Nucleus accumbens (tissue), 56 donors: ENCODE results near the gene APBB2.
"Not testable (repeated sequence)": the region's sequence is repeated elsewhere in the genome, so short reads cannot be mapped to it uniquely, and the experiment has no call there.

Experiments used
- DNase-seq, 56 donors: peaks; one replicate each; lab custom pipeline; 2025; lab: John Stamatoyannopoulos, UW

The APBB2 gene

DNA sequence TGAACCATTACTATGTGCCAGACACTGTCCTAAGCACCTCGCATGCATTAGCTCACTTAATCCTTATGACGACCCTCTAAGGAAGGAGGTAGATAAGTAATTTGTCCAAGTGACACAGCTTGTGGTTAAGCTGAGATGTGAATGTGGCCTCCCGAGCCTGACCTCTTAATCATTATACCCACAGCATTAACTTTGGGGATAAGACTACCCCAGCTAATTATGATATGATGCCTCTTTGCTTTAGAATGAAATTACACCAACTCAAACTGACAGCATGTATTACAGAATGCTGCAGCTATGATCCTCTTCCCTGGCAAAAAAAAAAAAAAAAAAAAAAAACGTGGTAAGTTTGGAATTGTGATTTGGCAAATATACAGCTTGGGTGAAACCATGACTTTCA is 53.5 kb downstream of the APBB2 start:
- DNase-seq, result no peak

DNA sequence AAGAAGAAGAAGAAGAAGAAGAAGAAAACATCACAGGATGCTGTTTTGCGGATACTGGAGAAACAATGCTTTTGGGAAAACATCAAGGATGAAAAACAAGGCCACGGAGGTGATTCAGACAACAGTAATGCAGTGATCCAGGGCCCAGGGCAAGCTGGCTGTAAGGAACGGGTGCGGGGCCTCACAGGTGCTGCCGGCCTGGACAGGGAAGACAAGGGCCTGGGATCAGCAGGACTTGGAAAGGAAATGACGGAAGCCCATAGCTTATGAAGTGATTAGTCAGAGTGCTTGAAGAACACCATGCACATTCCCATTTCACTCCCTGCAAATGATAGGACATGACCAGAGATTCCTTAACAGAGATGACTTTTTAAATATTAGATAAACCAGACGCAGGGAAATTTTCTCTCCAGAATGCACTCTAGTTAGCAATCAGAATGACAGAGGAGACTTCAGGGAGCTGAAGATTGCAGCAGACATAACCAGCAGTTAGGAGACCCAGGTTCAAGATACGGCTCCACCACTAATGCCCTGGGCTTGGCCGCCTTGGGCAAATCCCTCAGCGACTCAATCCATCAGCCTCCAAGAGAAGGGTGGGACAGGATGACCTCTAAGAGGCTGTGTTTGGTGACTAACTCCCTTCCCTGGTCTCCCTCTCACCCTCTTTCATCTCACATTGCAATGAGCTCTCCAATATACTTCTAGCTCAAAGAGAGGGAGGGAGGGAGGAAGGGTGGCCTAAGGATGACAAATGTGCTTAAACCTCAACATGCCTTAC is 54.1 kb downstream of the APBB2 start:
- DNase-seq, result no peak

DNA sequence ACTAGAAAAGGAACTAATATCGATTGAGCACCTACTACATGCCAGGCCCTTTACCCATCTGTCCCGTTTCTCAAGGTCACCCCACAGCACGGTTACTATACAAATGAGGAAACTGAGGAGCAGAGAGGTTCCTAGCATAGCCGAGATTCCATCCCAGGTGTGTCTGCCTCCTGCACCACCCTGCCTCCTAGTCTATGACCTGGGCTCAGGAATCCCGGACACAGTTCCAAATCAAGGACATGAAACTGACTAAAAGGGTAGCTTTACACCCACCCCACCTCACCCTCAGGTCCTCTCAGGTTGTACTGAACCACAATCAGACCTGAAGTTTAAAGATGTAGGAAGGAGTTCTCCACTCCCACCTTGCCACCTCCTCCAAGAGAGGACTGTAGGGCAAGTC is 55.6 kb downstream of the APBB2 start:
- DNase-seq, result no peak

DNA sequence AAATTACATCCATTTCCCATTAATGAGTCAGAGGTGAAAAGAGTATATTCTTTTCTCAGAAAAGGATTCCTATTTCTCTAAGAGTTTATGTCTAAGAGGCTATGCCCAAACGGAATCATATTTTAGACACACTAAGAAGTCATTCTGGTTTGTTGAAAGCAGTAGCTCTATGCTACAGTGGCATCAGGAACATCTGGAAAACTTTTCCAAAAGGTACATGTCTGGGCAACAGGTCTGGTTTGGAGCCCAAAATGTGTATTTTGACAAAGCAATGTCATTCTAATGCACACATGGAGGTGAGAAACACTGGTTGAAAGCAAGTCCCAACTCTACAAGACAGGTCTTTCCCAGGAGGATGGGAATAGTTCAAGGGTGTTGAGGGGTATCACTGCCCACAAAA is 56.1 kb downstream of the APBB2 start:
- no peak for DNase-seq

DNA sequence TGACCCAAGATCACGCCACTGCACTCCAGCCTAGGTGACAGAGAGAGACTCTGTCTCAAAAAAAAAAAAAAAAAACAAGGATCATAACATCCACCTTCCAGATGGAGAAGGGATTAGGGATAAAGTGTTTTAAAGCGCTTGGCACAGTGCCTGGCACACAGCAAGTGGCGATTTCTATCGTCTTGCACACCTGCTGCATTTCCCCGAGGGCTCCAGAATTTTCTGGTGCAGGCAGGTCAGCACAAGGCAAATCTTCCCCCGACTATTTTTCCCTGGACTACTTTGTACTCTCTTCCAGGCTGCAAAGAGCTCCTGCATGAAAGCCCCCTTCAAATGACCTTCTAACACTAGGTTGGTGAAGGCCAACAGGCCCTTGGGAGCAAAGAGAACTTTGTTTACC is 57.3 kb downstream of the APBB2 start:
- DNase-seq, result no peak

DNA sequence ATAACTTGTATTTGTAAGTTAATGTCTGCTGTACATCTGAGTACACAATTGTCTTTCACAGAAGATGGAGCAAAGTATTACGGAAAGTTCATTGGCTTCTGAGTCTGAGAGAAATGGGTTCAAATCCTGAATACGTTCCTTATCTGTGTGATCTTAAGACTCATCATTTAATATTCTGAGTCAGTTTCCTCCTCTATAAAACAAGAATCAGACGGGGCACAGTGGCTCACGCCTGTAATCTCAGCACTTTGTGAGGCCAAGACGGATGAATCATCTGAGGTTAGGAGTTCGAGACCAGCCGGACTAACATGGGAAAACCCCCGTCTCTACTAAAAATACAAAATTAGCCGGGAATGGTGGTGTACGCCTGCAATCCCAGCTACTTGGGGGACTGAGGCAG is 57.8 kb downstream of the APBB2 start:
- no peak for DNase-seq

DNA sequence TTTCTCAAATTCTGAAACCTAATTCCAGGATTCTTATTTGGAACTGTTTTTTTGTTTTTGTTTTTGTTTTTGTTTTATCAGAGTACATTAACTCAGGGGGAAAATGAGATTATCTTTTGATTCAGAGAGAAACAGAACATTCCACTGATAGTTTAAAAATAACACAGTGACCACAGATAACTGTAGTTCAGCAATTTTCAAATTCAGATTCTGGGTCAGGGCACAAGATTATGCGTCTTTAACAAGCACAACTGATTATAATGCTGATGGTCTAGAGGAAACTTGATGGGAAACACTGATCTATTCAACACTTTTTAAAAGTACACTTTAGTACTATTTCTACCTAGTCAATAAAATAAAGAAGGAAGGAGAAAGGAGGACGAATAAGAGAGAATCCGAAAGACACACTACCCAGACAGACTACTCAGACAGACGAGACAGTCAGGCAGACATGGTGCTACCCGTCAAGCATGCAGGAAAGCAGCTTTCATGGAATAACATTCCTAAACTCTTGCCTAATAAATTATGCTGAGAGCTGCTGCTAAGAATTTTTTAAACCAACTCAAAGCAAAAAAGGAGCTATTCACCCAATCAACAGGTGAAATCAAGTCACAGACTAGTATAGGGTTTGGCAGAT is 59.0 kb downstream of the APBB2 start:
- no peak for DNase-seq

DNA sequence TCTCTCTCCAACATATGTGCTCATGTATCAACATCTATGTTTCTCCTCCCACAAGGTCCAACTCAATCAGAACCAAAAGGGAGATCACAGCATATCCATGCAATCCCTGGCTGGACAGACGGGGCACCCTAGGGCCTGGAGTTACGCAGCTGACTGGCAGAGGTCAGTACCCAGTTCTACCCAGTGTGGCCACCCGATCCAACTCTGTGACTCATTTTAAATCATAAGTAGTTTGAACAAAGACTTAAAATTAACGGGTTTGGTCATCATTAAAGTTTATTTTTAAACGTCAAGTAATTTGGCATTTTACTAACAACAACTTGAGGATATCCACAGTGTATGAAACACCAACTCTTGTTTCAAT is 59.5 kb downstream of the APBB2 start:
- peak in 31 of 56 donors; percentile 2 to 76 (median 32) for DNase-seq

DNA sequence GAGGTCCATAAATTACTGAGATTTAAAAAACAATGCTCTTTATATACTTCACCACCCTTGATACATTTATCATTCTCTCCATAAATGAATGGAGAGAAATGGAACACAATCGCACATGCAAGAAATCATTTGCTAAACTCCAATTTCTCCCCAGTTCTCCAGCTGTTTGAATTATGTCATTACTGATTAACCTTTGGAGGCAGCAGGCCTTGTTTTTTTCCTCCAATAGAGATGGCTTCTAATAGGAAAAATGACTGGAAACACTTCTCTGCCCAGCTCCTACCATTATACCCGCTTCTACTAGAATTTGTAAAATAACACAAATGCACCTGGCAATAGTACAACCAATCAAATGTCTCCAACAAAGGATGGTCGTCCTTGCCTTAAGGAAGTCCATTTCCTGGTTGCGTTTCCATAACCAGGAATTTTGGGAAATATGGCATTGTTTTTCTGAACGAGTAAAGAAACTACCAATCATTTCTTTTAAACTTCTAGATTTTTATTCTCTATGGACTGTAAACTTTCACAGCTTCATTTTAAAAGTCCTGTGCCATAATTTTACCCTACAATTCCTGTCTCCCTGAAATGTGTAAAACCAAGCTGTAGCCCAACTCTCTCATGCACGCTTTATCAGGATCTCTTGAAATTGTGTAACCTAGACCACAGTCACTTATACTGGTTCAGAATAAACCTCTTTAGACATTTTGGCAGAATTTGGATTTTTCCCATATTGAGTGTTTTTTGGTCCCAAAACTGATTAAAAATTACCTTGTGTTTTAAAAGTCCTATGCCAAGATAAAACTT is 60.1 kb downstream of the APBB2 start:
- DNase-seq, result no peak

DNA sequence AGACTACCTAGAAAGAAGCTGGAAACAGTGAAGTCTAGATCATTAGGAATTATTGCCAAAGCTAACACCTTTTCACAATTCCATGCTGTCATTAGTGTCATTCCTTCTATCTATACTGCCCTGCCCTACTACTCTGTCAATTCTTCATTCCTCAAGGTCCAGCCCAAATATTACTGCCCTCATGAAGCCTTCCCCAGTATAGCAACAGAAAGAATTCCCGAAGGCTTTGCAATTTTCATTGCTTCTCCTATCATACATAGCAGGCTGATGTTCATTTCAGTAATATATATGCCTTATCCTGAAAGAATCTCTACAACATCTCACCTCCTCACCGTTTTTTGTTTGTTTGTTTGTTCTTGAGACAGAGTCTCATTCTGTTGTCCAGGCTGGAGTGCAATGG is 63.9 kb downstream of the APBB2 start:
- no peak for DNase-seq

DNA sequence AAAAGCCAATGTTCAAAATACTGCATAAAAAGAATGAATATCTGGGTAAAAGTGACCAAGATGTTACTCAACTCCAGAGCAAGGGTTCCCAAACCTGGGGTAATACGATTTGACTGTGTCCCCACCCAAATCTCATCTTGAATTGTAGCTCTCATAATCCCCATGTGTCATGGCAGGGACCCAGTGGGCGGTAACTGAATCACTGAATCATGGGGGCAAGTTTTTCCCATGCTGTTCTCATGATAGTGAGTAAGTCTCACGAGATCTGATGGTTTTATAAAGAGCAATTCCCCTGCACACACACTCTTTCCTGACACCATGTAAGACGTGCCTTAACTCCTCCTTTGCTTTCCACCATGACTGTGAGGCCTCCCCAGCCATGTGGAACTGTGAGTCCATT is 64.8 kb downstream of the APBB2 start:
- DNase-seq, result not testable (repeated sequence)

DNA sequence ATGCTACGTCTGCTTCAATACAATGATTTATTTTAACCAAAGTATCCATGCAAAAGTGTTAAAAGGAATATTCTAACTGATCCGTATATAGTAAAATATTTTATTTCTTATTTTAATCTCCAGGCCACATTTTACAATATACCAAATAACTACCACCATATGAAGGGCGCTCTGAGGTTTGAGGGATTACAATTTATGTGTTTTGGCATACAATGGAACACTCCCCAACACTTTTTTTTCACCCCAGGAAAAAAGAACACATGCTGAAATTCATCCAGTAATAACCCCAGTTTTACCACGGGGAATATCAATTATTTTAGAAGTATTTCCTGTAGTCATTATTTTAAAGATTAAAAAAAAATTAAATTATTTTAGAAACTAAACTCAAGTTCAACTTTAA is 65.4 kb downstream of the APBB2 start:
- DNase-seq, result no peak

DNA sequence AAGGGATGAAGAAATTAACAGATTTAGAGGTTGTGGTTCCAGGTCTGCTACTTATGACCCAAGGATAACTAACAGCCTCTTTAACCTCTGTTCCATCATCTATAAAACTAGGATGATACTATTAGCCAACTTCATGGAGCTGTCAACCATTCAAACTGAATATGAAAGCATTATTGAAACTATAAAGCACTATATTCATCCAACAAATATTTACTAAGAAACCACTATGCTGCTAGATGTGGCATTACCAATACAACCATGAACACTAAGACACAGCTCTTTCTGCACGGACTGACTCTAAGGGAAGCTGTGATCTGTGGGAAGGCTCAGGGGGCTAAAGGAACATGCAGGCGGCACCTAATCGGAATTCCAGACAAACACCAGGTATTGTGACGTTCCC is 66.0 kb downstream of the APBB2 start:
- peak in 1 of 56 donors; percentile 13 for DNase-seq

DNA sequence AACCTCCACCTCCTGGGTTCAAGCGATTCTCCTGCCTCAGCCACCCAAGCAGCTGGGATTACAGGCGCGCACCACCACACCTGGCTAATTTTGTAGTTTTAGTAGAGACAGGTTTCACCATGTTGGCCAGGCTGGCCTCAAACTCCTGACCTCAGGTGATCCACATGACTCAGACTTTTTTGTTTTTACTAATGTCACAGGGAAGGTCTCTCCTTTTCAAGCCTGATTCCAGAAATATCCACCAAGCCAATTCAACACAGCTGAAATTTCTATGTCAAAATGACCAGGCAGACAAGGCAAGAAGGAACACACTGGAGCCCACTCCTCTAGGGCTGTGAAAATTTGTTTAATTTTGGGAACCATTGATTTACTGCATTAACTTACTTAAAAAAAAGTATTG is 66.8 kb downstream of the APBB2 start:
- DNase-seq, result not testable (repeated sequence)

DNA sequence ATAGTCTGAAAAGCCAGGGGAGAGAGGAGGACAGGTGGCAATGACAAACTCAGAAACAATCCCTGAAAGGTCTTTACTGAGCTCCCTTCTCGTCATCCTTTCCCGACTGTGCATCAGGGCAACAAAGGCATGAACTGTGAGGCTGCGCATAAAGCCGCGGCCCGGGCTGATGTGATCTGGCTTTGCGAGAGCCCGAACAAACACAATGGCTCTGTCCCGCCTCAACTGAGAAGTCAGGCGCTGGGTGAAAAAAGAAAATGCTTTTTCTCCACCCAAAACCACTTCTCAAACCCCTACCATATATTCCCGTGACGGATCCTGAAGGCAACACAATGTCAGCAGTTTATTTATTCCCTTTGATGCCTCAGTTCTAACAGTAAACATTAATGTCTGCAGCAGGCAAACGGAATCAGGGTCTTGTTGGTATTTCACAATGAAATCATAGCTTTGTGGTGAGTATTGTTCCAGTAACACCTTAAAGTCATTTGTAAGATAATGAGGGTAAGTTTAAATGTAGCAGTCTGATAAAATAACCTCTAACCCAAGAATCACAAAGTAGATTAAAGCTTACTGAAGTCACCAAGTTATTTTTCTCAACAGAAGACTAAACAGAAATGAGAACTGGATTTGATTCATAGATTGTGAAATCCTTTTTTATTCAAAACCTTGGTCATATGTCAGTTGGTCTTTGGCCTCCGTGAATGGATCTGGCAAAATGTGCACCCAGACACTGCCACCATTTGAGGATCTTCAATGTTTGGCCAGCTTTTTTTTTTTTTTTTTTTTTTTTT is 67.4 kb downstream of the APBB2 start:
- peak in 53 of 56 donors; percentile 8 to 85 (median 67) for DNase-seq

DNA sequence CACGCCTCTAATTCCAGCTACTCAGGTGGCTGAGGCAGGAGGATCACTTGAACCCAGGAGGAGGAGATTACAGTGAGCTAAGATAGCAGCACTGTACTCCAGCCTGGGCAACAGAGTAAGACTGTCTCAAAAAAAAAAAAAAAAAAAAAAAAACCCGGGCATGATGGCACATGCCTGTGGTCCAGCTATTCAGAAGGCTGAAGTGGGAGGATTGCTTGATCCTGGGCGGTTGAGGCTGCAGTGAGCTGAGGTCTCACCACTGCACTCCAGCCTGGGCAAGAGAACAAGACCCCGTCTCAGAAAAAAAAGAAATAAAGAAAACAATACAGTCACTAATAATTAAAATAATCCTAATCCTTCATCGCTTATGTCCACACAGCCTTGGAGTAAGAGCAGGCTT is 68.1 kb downstream of the APBB2 start:
- peak in 2 of 56 donors; percentile 8 to 9 for DNase-seq

DNA sequence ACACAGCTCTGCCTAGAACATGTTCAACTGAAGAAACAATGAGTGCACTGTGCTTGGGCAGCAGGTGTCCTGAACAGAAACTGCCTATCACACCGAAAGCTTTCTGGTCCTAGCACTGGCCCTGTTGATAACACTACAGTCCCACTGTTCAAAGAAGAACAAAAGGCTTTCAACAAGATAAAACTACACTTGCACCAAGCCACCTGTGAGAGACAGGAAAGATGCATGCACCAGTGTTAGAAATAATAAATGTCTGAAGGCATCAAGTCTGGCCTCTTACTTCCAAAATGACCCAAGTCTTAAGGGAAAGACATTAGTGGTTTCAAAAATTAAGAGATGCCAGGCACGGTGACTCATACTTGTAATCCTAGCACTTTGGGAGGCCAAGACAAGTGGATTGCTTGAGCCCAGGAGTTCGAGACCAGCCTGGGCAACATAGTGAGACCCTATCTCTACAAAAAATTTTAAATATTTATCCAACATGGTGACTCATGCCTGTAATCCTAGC is 68.7 kb downstream of the APBB2 start:
- DNase-seq, result peak in 25 of 56 donors; percentile 2 to 63 (median 32)

DNA sequence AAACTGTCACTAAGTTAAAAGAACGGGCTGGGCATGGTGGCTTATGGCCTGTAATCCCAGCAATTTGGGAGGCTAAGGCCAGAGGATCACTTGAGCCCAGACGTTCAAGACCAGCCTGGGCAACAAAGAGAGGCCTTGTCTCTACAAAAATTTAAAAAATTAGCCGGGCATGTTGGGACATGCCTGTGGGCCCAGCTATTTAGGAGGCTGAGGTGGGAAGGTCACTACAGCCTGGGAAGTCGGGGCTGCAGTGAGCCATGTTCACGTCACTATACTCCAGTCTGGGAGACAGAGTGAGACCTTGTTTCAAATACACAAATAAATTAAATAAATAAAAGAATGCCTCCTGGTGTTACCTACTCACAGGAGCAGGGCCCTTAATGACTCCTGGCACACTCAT is 69.5 kb downstream of the APBB2 start:
- DNase-seq, result no peak

DNA sequence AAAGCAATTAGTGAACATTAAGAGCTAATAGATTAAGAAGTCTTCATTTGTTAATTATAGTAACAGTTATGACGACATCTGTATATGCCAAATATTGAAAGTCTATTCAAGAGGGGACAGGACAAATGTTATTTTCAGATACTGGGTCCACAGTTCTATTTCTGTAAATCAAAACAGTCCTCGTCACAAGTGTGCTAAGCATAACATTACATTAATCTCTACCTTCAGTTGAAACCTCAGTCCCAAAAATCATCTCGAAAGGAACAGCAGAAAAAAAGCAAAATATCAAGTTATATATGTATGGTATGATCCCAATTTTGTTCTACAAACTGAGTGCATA is 70.3 kb downstream of the APBB2 start:
- no peak for DNase-seq

DNA sequence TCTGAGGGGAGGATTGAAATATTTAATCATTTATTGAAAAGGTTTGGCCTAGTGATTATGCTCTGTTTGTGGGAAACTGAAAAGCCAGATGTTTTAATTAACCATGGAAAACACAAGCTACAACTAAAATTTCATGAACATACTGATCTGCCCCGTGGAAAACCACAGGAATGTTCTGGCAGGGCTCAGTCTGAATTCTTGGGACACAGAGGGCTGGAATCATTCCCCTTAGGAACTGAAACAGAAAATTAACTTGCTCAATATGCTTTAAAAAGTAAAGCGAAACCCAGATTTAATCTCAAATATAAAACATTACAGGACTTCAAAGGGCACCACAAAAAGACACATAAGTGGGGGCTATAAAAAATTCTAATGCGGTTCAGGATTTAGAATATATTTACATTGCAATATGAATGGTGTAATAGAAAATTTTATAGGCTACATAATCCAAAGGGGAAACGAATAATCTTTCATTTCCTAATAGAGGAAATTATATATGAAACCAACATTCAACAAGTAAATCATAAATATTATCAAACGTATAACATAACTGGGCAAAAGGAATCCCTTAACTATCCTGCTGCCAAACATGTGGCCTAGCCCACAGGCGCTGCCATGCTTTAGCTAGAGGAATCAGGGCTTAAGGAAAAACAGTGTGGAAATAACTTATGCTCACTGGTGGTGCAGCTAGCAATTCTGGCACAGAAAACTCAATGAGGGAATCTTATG is 70.9 kb downstream of the APBB2 start:
- no peak for DNase-seq
